SK-N-MC (cell line): ENCODE results near the gene TBC1D22A.

ENCODE experiments used
- EZH2 ChIP-seq: fragments of 200-600 bp; sonication (generic); IDR thresholded peaks from one replicate; pipeline ENCODE4 v1.6.1; 2017; ENCODE audit warnings: antibody characterized with exemption
- POLR2AphosphoS5 ChIP-seq: IDR thresholded peaks from 2 replicates; pipeline ENCODE4 v1.6.1; 2012; ENCODE audit warnings: mild to moderate bottlenecking, low read depth, low read length, borderline replicate concordance

GRCh38 chr22:46781291-46781690 lies 18.8 kb downstream of the TBC1D22A start:
- TF ChIP-seq EZH2 (no peak), POLR2AphosphoS5 (no peak)
